Mesenchymal stem cell (in vitro differentiated cells and primary cell): Measurements from ENCODE around the gene TEFM.

Experiments used
- DNase-seq: peaks from one replicate; pipeline ENCODE4 v3.0.0-alpha.2; 2013
- H2AFZ ChIP-seq: one replicate; pipeline ENCODE4 v1.6.1; 2013; ENCODE audit warnings: low read depth, mild to moderate bottlenecking, control low read depth, inconsistent platforms, low read length, moderate library complexity
- H2AK5ac ChIP-seq: 2 replicates; pipeline ENCODE4 v1.6.1; 2013; ENCODE audit warnings: low read length, moderate library complexity, mild to moderate bottlenecking, inconsistent platforms; ENCODE audit not compliant: severe bottlenecking
- H2BK120ac ChIP-seq: one replicate; pipeline ENCODE4 v1.6.1; 2013; ENCODE audit warnings: low read depth, mild to moderate bottlenecking, inconsistent platforms, low read length, moderate library complexity
- H2BK12ac ChIP-seq, 2 experiments: one replicate each; pipeline ENCODE4 v1.6.1; 2013; ENCODE audit warnings: inconsistent platforms in 2 of 2, low read length in 2 of 2, mild to moderate bottlenecking in 2 of 2, moderate library complexity in 2 of 2, control low read depth in 1 of 2
- H2BK15ac ChIP-seq: one replicate; pipeline ENCODE4 v1.6.1; 2013; ENCODE audit warnings: mild to moderate bottlenecking, low read depth, inconsistent platforms; ENCODE audit not compliant: poor library complexity, severe bottlenecking
- H2BK5ac ChIP-seq: 2 replicates; pipeline ENCODE4 v1.6.1; 2013; ENCODE audit warnings: low read depth, mild to moderate bottlenecking, low read length, control low read depth, inconsistent platforms; ENCODE audit not compliant: poor library complexity, severe bottlenecking
- H3K14ac ChIP-seq, 2 experiments: one replicate each; pipeline ENCODE4 v1.6.1; 2013; ENCODE audit warnings: inconsistent platforms in 2 of 2, low read length in 2 of 2, control low read depth in 1 of 2, mild to moderate bottlenecking in 1 of 2, moderate library complexity in 1 of 2
- H3K18ac ChIP-seq, 2 experiments: one replicate each; pipeline ENCODE4 v1.6.1; 2013; ENCODE audit warnings: inconsistent platforms in 2 of 2, low read length in 2 of 2, control low read depth in 1 of 2, low read depth in 1 of 2, mild to moderate bottlenecking in 1 of 2
- H3K23ac ChIP-seq, 2 experiments: one replicate each; pipeline ENCODE4 v1.6.1; 2013; ENCODE audit warnings: inconsistent platforms in 2 of 2, low read length in 2 of 2, mild to moderate bottlenecking in 2 of 2, moderate library complexity in 2 of 2, control low read depth in 1 of 2
- H3K27ac ChIP-seq: 2 replicates; pipeline ENCODE4 v1.5.1; 2013; ENCODE audit warnings: mild to moderate bottlenecking, moderate library complexity, low read length, control low read depth, inconsistent platforms; ENCODE audit not compliant: poor library complexity, severe bottlenecking
- H3K27me3 ChIP-seq, 2 experiments: 2 replicates each; pipeline versions ENCODE4 v1.6.1 to v1.7.0; 2013; ENCODE audit warnings: low read length in 2 of 2, mild to moderate bottlenecking in 2 of 2, moderate library complexity in 2 of 2, control low read depth in 1 of 2, inconsistent platforms in 1 of 2; ENCODE audit not compliant: control insufficient read depth in 1 of 2, insufficient read depth in 1 of 2
- H3K36me3 ChIP-seq, 2 experiments: 2 replicates each; pipeline versions ENCODE4 v1.6.1 to v1.7.0; 2013; ENCODE audit warnings: low read length in 2 of 2, control low read depth in 1 of 2, inconsistent platforms in 1 of 2, low read depth in 1 of 2, mild to moderate bottlenecking in 1 of 2; ENCODE audit not compliant: insufficient read depth in 2 of 2, control insufficient read depth in 1 of 2
- H3K4ac ChIP-seq, 2 experiments: one replicate each; pipeline ENCODE4 v1.6.1; 2013; ENCODE audit warnings: inconsistent platforms in 2 of 2, low read length in 2 of 2, mild to moderate bottlenecking in 2 of 2, moderate library complexity in 2 of 2, control low read depth in 1 of 2, low read depth in 1 of 2
- H3K4me1 ChIP-seq: 2 replicates; pipeline ENCODE4 v1.6.1; 2013; ENCODE audit warnings: low read depth, low read length, control low read depth; ENCODE audit not compliant: control insufficient read depth, insufficient read depth
- H3K4me2 ChIP-seq: 2 replicates; pipeline ENCODE4 v1.6.1; 2013; ENCODE audit warnings: low read length, mild to moderate bottlenecking, inconsistent platforms; ENCODE audit not compliant: poor library complexity, severe bottlenecking
- H3K4me3 ChIP-seq, 2 experiments: 2 replicates each; pipeline versions ENCODE4 v1.5.1 to v1.7.0; 2013; ENCODE audit warnings: low read length in 2 of 2, mild to moderate bottlenecking in 2 of 2, control low read depth in 1 of 2, low read depth in 1 of 2; ENCODE audit not compliant: insufficient read depth in 1 of 2
- H3K79me1 ChIP-seq: replicated peaks from 2 replicates; pipeline ENCODE4 v1.6.1; 2013; ENCODE audit warnings: mild to moderate bottlenecking, control low read depth, low read length, inconsistent platforms; ENCODE audit not compliant: poor library complexity, severe bottlenecking
- H3K9ac ChIP-seq: 2 replicates; pipeline ENCODE4 v1.7.0; 2013; ENCODE audit warnings: mild to moderate bottlenecking, low read length, moderate library complexity
- H3K9me3 ChIP-seq: 2 replicates; pipeline ENCODE4 v1.7.0; 2013; ENCODE audit warnings: mild to moderate bottlenecking, low read length; ENCODE audit not compliant: control insufficient read depth
- H4K8ac ChIP-seq: one replicate; pipeline ENCODE4 v1.6.1; 2013; ENCODE audit warnings: inconsistent platforms, mild to moderate bottlenecking, low read length, moderate library complexity
- H4K91ac ChIP-seq: one replicate; pipeline ENCODE4 v1.6.1; 2013; ENCODE audit warnings: mild to moderate bottlenecking, low read length, inconsistent platforms
- WGBS: methylation state at CpG from one replicate; pipeline ENCODE4 v1.1.7; 2013; ENCODE audit warnings: mixed read lengths; 5-methylcytosine and 5-hydroxymethylcytosine counted together

TEFM gene

GRCh38 chr17:30897311-30897710 lies 8.7 kb downstream of the TEFM start:
- H3K27me3 ChIP-seq = no peaks in the 10 kb centered on the region

GRCh38 chr17:30894236-30894635 lies 11.8 kb downstream of the TEFM start:
- no peak overlapping the region for H3K14ac ChIP-seq
- no peak overlapping the region for H3K4me3 ChIP-seq
- H3K9me3 ChIP-seq = no peaks in the 10 kb centered on the region
- no peak overlapping the region for H3K23ac ChIP-seq
- peaks cover 21% of the 10 kb centered on the region for H3K79me1 ChIP-seq
- no peak overlapping the region for H2AFZ ChIP-seq
- H3K9ac ChIP-seq = no peak overlapping the region
- no peak overlapping the region for H3K4ac ChIP-seq
- H2BK15ac ChIP-seq = no peak overlapping the region
- H3K36me3 ChIP-seq = peaks cover 18 to 33% of the 10 kb centered on the region in 2 experiments
- H4K91ac ChIP-seq = no peak overlapping the region
- no peak overlapping the region for H3K4me2 ChIP-seq
- no peak overlapping the region for H3K27ac ChIP-seq
- H3K27me3 ChIP-seq = no peaks in the 10 kb centered on the region
- H3K4me1 ChIP-seq = peaks cover 1% of the 10 kb centered on the region
- WGBS = 100% methylated on average over 3 of the region's 3 CpGs
- no peak overlapping the region for H3K18ac ChIP-seq
- no peak overlapping the region for H2AK5ac ChIP-seq
- no peak for DNase-seq
- no peak overlapping the region for H2BK120ac ChIP-seq
- no peak overlapping the region for H2BK12ac ChIP-seq
- H4K8ac ChIP-seq = no peak overlapping the region
- H2BK5ac ChIP-seq = no peak overlapping the region

More at GRCh38 chr17:30897311-30897710, 8.7 kb downstream of the TEFM start:
- H3K36me3 ChIP-seq = peaks cover 15 to 58% of the 10 kb centered on the region in 2 experiments
- H2AK5ac ChIP-seq = no peak overlapping the region
- DNase-seq = no peak
- no peak overlapping the region for H3K27ac ChIP-seq
- no peaks in the 10 kb centered on the region for H3K9me3 ChIP-seq
- no peak overlapping the region for H3K4me3 ChIP-seq
- H4K8ac ChIP-seq = no peak overlapping the region
- peaks cover 1% of the 10 kb centered on the region for H3K4me1 ChIP-seq
- WGBS = 100% methylated on average over 3 of the region's 5 CpGs
- no peak overlapping the region for H3K4ac ChIP-seq
- H3K79me1 ChIP-seq = peaks cover 15% of the 10 kb centered on the region
- H3K23ac ChIP-seq = no peak overlapping the region
- no peak overlapping the region for H2BK5ac ChIP-seq
- H3K9ac ChIP-seq = no peak overlapping the region
- H2BK120ac ChIP-seq = no peak overlapping the region
- H2BK12ac ChIP-seq = no peak overlapping the region
- H4K91ac ChIP-seq = no peak overlapping the region
- H3K14ac ChIP-seq = no peak overlapping the region
- H3K18ac ChIP-seq = no peak overlapping the region
- no peak overlapping the region for H3K4me2 ChIP-seq
- H2BK15ac ChIP-seq = no peak overlapping the region
- no peak overlapping the region for H2AFZ ChIP-seq

GRCh38 chr17:30886187-30886586 lies 19.9 kb downstream of the TEFM start:
- no peak overlapping the region for H3K4me3 ChIP-seq
- 100% methylated on average over 5 of the region's 5 CpGs for WGBS

GRCh38 chr17:30869005-30869404 lies 37.0 kb downstream of the TEFM start:
- Histone ChIP-seq H3K79me1 (peaks cover 4% of the 10 kb centered on the region), H2BK5ac (no peak overlapping the region), H3K27ac (no peak overlapping the region), H4K8ac (no peak overlapping the region), H2BK12ac (no peak overlapping the region), H3K27me3 (no peaks in the 10 kb centered on the region), H3K4ac (no peak overlapping the region), H3K14ac (no peak overlapping the region), H4K91ac (no peak overlapping the region), H3K23ac (no peak overlapping the region), H2AFZ (no peak overlapping the region), H2BK15ac (no peak overlapping the region), H3K9me3 (no peaks in the 10 kb centered on the region), H3K18ac (no peak overlapping the region), H3K4me2 (no peak overlapping the region), H3K9ac (no peak overlapping the region), H3K4me1 (no peaks in the 10 kb centered on the region), H3K4me3 (no peak overlapping the region), H2BK120ac (no peak overlapping the region), H2AK5ac (no peak overlapping the region), H3K36me3 (peaks cover 4 to 27% of the 10 kb centered on the region in 2 experiments)
- no peak for DNase-seq
- WGBS = 99% methylated on average over 6 of the region's 6 CpGs

More at GRCh38 chr17:30886187-30886586, 19.9 kb downstream of the TEFM start:
- Histone ChIP-seq H3K9me3 (no peaks in the 10 kb centered on the region), H4K8ac (no peak overlapping the region), H3K4ac (no peak overlapping the region), H3K79me1 (peaks cover 15% of the 10 kb centered on the region), H2BK15ac (no peak overlapping the region), H4K91ac (no peak overlapping the region), H3K18ac (no peak overlapping the region), H3K4me1 (peaks cover 5% of the 10 kb centered on the region), H3K4me2 (no peak overlapping the region), H2BK120ac (no peak overlapping the region), H2BK12ac (no peak overlapping the region), H2BK5ac (no peak overlapping the region), H2AK5ac (no peak overlapping the region), H3K36me3 (peaks cover 0 to 4% of the 10 kb centered on the region in 2 experiments), H3K23ac (no peak overlapping the region), H3K27me3 (no peaks in the 10 kb centered on the region), H3K27ac (no peak overlapping the region), H3K9ac (no peak overlapping the region), H2AFZ (no peak overlapping the region), H3K14ac (no peak overlapping the region)
- DNase-seq = no peak
